IMR-90 (cell line): Measurements from ENCODE around the gene SLC31A2. TPM values are rescaled to one million over a fixed set of nuclear protein-coding genes. Genes with fewer than 3 reads are reported as not detected.

Experiments used
- ATAC-seq: fragments of 200-7000 bp; cut with Tn5 transposase; 2 replicates; pipeline ENCODE4 v1.9.1; 2020; ENCODE audit warnings: low read depth, mild to moderate bottlenecking, moderate library complexity
- BruUV-seq: library from RNA; stranded (reverse); fragments of 400-500 nt; replicated peaks from 2 replicates; lab custom pipeline; 2021; lab: Mats Ljungman, UMichigan
- CTCF ChIA-PET: fragments of 300-600 bp; formaldehyde crosslinking; extraction: SDS; loops from one replicate; lab custom pipeline; 2021; ENCODE audit warnings: antibody characterized with exemption; lab: Yijun Ruan, JAX
- POLR2A ChIA-PET: fragments of 300-600 bp; sonication (Branson Sonifier 250); formaldehyde crosslinking; loops from one replicate; lab custom pipeline; 2022; ENCODE audit warnings: antibody characterized with exemption; ENCODE audit not compliant: unreplicated experiment; lab: Charles Lee
- DNase-seq: peaks from one replicate; pipeline ENCODE4 v3.0.0; 2013
- H2AFZ ChIP-seq: replicated peaks from 2 replicates; pipeline ENCODE3; 2013; ENCODE audit warnings: low read length, mild to moderate bottlenecking; ENCODE audit not compliant: poor library complexity
- H2AK5ac ChIP-seq: 2 replicates; pipeline ENCODE4 v1.6.1; 2013; ENCODE audit warnings: low read depth, low read length, inconsistent platforms
- H2AK9ac ChIP-seq: replicated peaks from 2 replicates; pipeline ENCODE3; 2013; ENCODE audit warnings: mild to moderate bottlenecking, low read depth, low read length, moderate library complexity; ENCODE audit not compliant: poor library complexity
- H2BK120ac ChIP-seq: 2 replicates; pipeline ENCODE4 v1.6.1; 2013; ENCODE audit warnings: low read depth, low read length, inconsistent platforms
- H2BK15ac ChIP-seq: 3 replicates; pipeline ENCODE4 v1.6.1; 2013; ENCODE audit warnings: low read depth, low read length, inconsistent platforms
- H2BK20ac ChIP-seq: 2 replicates; pipeline ENCODE4 v1.6.1; 2013; ENCODE audit warnings: low read depth, mild to moderate bottlenecking, inconsistent platforms, low read length, moderate library complexity
- H2BK5ac ChIP-seq: 2 replicates; pipeline ENCODE4 v1.6.1; 2013; ENCODE audit warnings: mild to moderate bottlenecking, low read depth, low read length, inconsistent platforms; ENCODE audit not compliant: poor library complexity, severe bottlenecking
- H3K14ac ChIP-seq: replicated peaks from 2 replicates; pipeline ENCODE4 v1.6.1; 2013; ENCODE audit warnings: low read depth, low read length, inconsistent platforms
- H3K18ac ChIP-seq: 2 replicates; pipeline ENCODE4 v1.6.1; 2013; ENCODE audit warnings: low read depth, low read length, control low read depth
- H3K23ac ChIP-seq: 2 replicates; pipeline ENCODE4 v1.6.1; 2013; ENCODE audit warnings: low read depth, low read length, inconsistent platforms
- H3K27ac ChIP-seq: 2 replicates; pipeline ENCODE4 v1.5.1; 2013; ENCODE audit warnings: mild to moderate bottlenecking, control low read depth, low read length; ENCODE audit not compliant: insufficient read depth
- H3K27me3 ChIP-seq: 2 replicates; pipeline ENCODE4 v1.6.1; 2013; ENCODE audit warnings: low read length; ENCODE audit not compliant: control insufficient read depth, insufficient read depth
- H3K36me3 ChIP-seq: 2 replicates; pipeline ENCODE4 v1.6.1; 2013; ENCODE audit warnings: low read length, mixed read lengths; ENCODE audit not compliant: control insufficient read depth, insufficient read depth
- H3K4ac ChIP-seq: 2 replicates; pipeline ENCODE4 v1.6.1; 2013; ENCODE audit warnings: low read depth, low read length, inconsistent platforms
- H3K4me1 ChIP-seq: 2 replicates; pipeline ENCODE4 v1.6.1; 2013; ENCODE audit warnings: low read length, mixed read lengths; ENCODE audit not compliant: control insufficient read depth, insufficient read depth
- H3K4me2 ChIP-seq: 2 replicates; pipeline ENCODE4 v1.6.1; 2013; ENCODE audit warnings: low read depth, mild to moderate bottlenecking, control low read depth, low read length, moderate library complexity
- H3K4me3 ChIP-seq: 2 replicates; pipeline ENCODE4 v1.5.1; 2013; ENCODE audit warnings: low read depth, mild to moderate bottlenecking, control low read depth, low read length, moderate library complexity; ENCODE audit not compliant: insufficient read depth
- H3K56ac ChIP-seq: 2 replicates; pipeline ENCODE4 v1.6.1; 2013; ENCODE audit warnings: low read length, inconsistent platforms; ENCODE audit not compliant: insufficient read depth; ENCODE audit errors: extremely low read depth
- H3K79me1 ChIP-seq, 2 experiments: 2 replicates each; pipeline ENCODE4 v1.6.1; 2013; ENCODE audit warnings: low read length in 2 of 2, inconsistent platforms in 1 of 2, low read depth in 1 of 2
- H3K9ac ChIP-seq: 2 replicates; pipeline ENCODE4 v1.6.1; 2013; ENCODE audit warnings: low read depth, low read length, control low read depth
- H3K9me1 ChIP-seq: 2 replicates; pipeline ENCODE4 v1.6.1; 2013; ENCODE audit warnings: low read length, inconsistent platforms; ENCODE audit not compliant: insufficient read depth
- H3K9me3 ChIP-seq: 2 replicates; pipeline ENCODE4 v1.6.1; 2013; ENCODE audit warnings: low read length; ENCODE audit not compliant: control insufficient read depth, insufficient read depth
- H4K20me1 ChIP-seq: 2 replicates; pipeline ENCODE4 v1.6.1; 2013; ENCODE audit warnings: low read length, inconsistent platforms; ENCODE audit not compliant: insufficient read depth
- H4K5ac ChIP-seq: 2 replicates; pipeline ENCODE4 v1.6.1; 2013; ENCODE audit warnings: mild to moderate bottlenecking, low read depth, low read length, control low read depth
- H4K8ac ChIP-seq, 2 experiments: 2 replicates each; pipeline ENCODE4 v1.6.1; 2013; ENCODE audit warnings: low read depth in 2 of 2, low read length in 2 of 2, control low read depth in 1 of 2, inconsistent platforms in 1 of 2
- H4K91ac ChIP-seq: 2 replicates; pipeline ENCODE4 v1.6.1; 2013; ENCODE audit warnings: low read depth, low read length, inconsistent platforms; ENCODE audit not compliant: insufficient read depth
- WGBS, 2 experiments: methylation state at CpG; one replicate each; pipeline versions ENCODE4 v1.1.5 to v1.1.7; 2013; ENCODE audit warnings: missing lambda C conversion rate in 2 of 2; ENCODE audit not compliant: insufficient read length in 1 of 2; ENCODE audit errors: extremely low coverage in 2 of 2; 5-methylcytosine and 5-hydroxymethylcytosine counted together
- dilution Hi-C: fragments of 300-500 bp; cut with HindIII; formaldehyde crosslinking; loops from one replicate; pipeline ENCODE4 v1.14.3; 2018; ENCODE audit warnings: low sequenced_read_pairs; ENCODE audit not compliant: unreplicated experiment
- in situ Hi-C: fragments of 300-500 bp; cut with MboI; formaldehyde crosslinking; loops from 3 replicates; pipeline ENCODE4 v1.14.3; 2019; ENCODE audit warnings: low sequenced_read_pairs, inconsistent platforms, mixed read lengths
- intact Hi-C: fragments of 100-400 bp; cut with micrococcal nuclease; formaldehyde crosslinking; loops from 2 replicates; pipeline ENCODE4 v1.10.0; 2022
- polyA plus RNA-seq, 3 experiments: library from polyadenylated mRNA; depleted of rRNA; stranded (reverse); fragments of >200 nt; gene quantifications; 2 replicates each; pipeline ENCODE4 v1.2.3, GENCODE V29; 2012; ENCODE audit warnings: low replicate concordance in 1 of 3
- total RNA-seq: library from RNA; depleted of rRNA; stranded (reverse); fragments of >200 nt; gene quantifications from 2 replicates; pipeline ENCODE4 v1.2.3, GENCODE V29; 2012
- TF ChIP-seq, protein P1 (sequence below): fragments of 150-350 bp; IDR thresholded peaks from 2 replicates; pipeline ENCODE4 v1.6.1; 2017; ENCODE audit warnings: mild to moderate bottlenecking, antibody characterized with exemption, low read length, low read depth

SLC31A2 gene
- total and polyA plus RNA-seq, 2 of the 4 experiments (the other 2 are of a cell fraction), result 5.1 to 7.2 TPM

DNA sequence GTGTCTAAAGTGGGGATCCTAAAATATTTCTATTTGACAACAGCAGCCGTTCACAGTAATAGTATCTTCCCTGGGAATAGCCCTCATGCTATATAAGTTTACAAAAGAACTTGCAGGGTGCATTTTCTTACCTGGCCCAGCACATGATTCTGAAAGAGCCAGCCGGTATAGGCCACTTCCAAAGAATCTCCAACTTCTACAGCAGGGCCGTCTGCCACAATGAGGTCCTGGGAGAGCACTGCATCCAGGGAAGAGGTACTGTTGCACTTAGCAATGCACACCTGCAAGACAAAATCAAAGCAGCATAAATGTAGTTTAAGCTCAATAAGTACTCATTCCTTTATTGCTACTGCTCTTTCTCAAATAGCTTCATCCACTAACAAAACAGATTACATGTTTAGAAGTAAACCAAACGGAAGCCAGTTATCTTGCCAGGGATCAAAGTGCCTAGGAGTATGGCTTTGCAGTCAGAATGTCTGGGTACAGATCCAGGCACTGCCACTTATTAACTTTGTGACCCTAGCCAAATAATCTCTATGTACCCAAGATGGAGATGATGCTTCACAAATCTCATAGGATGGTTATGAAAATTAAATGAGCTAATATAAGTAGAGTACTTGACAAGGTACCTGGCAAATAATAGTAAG, 49.0 kb downstream of the SLC31A2 start:
- ATAC-seq, result no peak
- BruUV-seq, result no TSS peak
- H3K23ac ChIP-seq, result no peak overlapping the region
- no peak overlapping the region for H2BK15ac ChIP-seq
- H2AK5ac ChIP-seq, result no peak overlapping the region
- H2BK20ac ChIP-seq, result no peak overlapping the region
- no peak overlapping the region for H4K91ac ChIP-seq
- intact Hi-C loops (loop anchor here (10.0 kb wide), 1 partner anchor 65 kb away; no protein-coding TSS in a partner anchor), in situ Hi-C loops (no loop called here), dilution Hi-C loops (no loop called here)
- H3K79me1 ChIP-seq, result no peaks in the 10 kb centered on the region; a peak in 1 of 4 replicates
- H2BK120ac ChIP-seq, result no peak overlapping the region
- H2AFZ ChIP-seq, result no peak overlapping the region
- POLR2A ChIA-PET, result no interaction called here
- H4K8ac ChIP-seq, result no peak overlapping the region
- H4K20me1 ChIP-seq, result no peaks in the 10 kb centered on the region
- H4K5ac ChIP-seq, result no peak overlapping the region
- CTCF ChIA-PET, result no interaction called here
- H3K27ac ChIP-seq, result no peak overlapping the region
- no peak overlapping the region for H3K56ac ChIP-seq
- no peak for DNase-seq
- no peak overlapping the region for H3K14ac ChIP-seq
- no peaks in the 10 kb centered on the region for H3K27me3 ChIP-seq
- H3K9me3 ChIP-seq, result no peaks in the 10 kb centered on the region
- TF ChIP-seq, protein P1, sequence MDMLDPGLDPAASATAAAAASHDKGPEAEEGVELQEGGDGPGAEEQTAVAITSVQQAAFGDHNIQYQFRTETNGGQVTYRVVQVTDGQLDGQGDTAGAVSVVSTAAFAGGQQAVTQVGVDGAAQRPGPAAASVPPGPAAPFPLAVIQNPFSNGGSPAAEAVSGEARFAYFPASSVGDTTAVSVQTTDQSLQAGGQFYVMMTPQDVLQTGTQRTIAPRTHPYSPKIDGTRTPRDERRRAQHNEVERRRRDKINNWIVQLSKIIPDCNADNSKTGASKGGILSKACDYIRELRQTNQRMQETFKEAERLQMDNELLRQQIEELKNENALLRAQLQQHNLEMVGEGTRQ, result no peak
- H3K4me3 ChIP-seq, result no peak overlapping the region
- WGBS, 2 experiments, result no CpG with 5 or more reads among the region's 4 CpGs
- no peak overlapping the region for H2AK9ac ChIP-seq
- H3K4me2 ChIP-seq, result no peak overlapping the region
- no peak overlapping the region for H3K4ac ChIP-seq
- no peaks in the 10 kb centered on the region for H3K4me1 ChIP-seq
- peaks cover 28% of the 10 kb centered on the region for H3K36me3 ChIP-seq
- H2BK5ac ChIP-seq, result no peak overlapping the region
- H3K18ac ChIP-seq, result no peak overlapping the region
- no peak overlapping the region for H3K9ac ChIP-seq
- H3K9me1 ChIP-seq, result no peaks in the 10 kb centered on the region
